SK-N-SH (cell line): Measurements from ENCODE around the gene SLX4IP. TPM values are rescaled to one million over a fixed set of nuclear protein-coding genes. Genes with fewer than 3 reads are reported as not detected.

Experiments
- CTCF ChIA-PET: fragments of 300-600, 350-600 bp; formaldehyde crosslinking; extraction: SDS; loops from one replicate; lab custom pipeline; 2021; lab: Yijun Ruan, JAX
- POLR2A ChIA-PET: fragments of 350-600 bp; sonication (Branson Sonifier 250); formaldehyde crosslinking; extraction: SDS; loops from one replicate; lab custom pipeline; 2020; ENCODE audit warnings: antibody characterized with exemption, inconsistent platforms; lab: Yijun Ruan, JAX
- DNase-seq: peaks from one replicate; pipeline ENCODE4 v3.0.0; 2012
- H2AFZ ChIP-seq: fragments of 200-600 bp; sonication (generic); 2 replicates; pipeline ENCODE4 v1.8.1; 2016; ENCODE audit warnings: antibody characterized with exemption, mild to moderate bottlenecking, low read depth
- H3F3A ChIP-seq: fragments of 200-600 bp; sonication (generic); replicated peaks from 2 replicates; pipeline ENCODE3; 2016; ENCODE audit warnings: antibody characterized with exemption, mild to moderate bottlenecking; ENCODE audit not compliant: insufficient read depth
- H3K27ac ChIP-seq, 2 experiments: fragments of 200-500 bp in 1 of 2; fragments of 200-600 bp in 1 of 2; sonication (Bioruptor generic) in 1 of 2; sonication (generic), shearing (Covaris generic) in 1 of 2; 2 replicates each; pipeline versions ENCODE4 v1.5.1 to v1.6.1; 2014 to 2016; ENCODE audit warnings: low read depth in 2 of 2, inconsistent platforms in 1 of 2, low read length in 1 of 2, mild to moderate bottlenecking in 1 of 2, mixed read lengths in 1 of 2
- H3K27me3 ChIP-seq: fragments of 200-600 bp; sonication (generic), shearing (Covaris generic); 2 replicates; pipeline ENCODE4 v1.6.1; 2016; ENCODE audit warnings: mixed run types; ENCODE audit not compliant: insufficient read depth
- H3K36me3 ChIP-seq, 2 experiments: fragments of 200-500 bp in 1 of 2; fragments of 200-600 bp in 1 of 2; sonication (Bioruptor generic) in 1 of 2; sonication (generic) in 1 of 2; replicated peaks in 1 of 2; 2 replicates each; pipeline versions ENCODE3 to v1.5.1; 2014 to 2016; ENCODE audit warnings: low read length in 1 of 2, mild to moderate bottlenecking in 1 of 2; ENCODE audit not compliant: insufficient read depth in 2 of 2, control insufficient read depth in 1 of 2
- H3K4me1 ChIP-seq, 2 experiments: fragments of 200-500 bp in 1 of 2; fragments of 200-600 bp in 1 of 2; sonication (Bioruptor generic) in 1 of 2; sonication (generic), shearing (Covaris generic) in 1 of 2; 2 replicates each; pipeline versions ENCODE4 v1.5.1 to v1.6.1; 2014 to 2016; ENCODE audit warnings: low read depth in 1 of 2, low read length in 1 of 2, mixed run types in 1 of 2; ENCODE audit not compliant: insufficient read depth in 2 of 2, control insufficient read depth in 1 of 2
- H3K4me2 ChIP-seq: fragments of 200-600 bp; sonication (generic), shearing (Covaris generic); 2 replicates; pipeline ENCODE4 v1.6.1; 2017; ENCODE audit warnings: mixed run types
- H3K4me3 ChIP-seq, 2 experiments: fragments of 200-500 bp in 1 of 2; fragments of 200-600 bp in 1 of 2; sonication (Bioruptor generic) in 1 of 2; sonication (generic), shearing (Covaris generic) in 1 of 2; 2 replicates each; pipeline versions ENCODE4 v1.5.1 to v1.8.1; 2014 to 2016; ENCODE audit warnings: low read depth in 2 of 2, inconsistent platforms in 1 of 2, low read length in 1 of 2, mild to moderate bottlenecking in 1 of 2, mixed read lengths in 1 of 2, moderate library complexity in 1 of 2
- H3K79me2 ChIP-seq: fragments of 200-600 bp; sonication (generic); 2 replicates; pipeline ENCODE4 v1.8.1; 2017; ENCODE audit warnings: mild to moderate bottlenecking; ENCODE audit not compliant: insufficient read depth
- H3K9ac ChIP-seq: fragments of 200-600 bp; sonication (generic); 2 replicates; pipeline ENCODE4 v1.6.1; 2017; ENCODE audit warnings: mixed run types
- H3K9me2 ChIP-seq: fragments of 200-600 bp; sonication (generic); 2 replicates; pipeline ENCODE4 v1.6.1; 2017; ENCODE audit warnings: mixed run types
- H3K9me3 ChIP-seq: fragments of 200-600 bp; sonication (generic); 2 replicates; pipeline ENCODE4 v1.6.1; 2017; ENCODE audit warnings: mixed run types, mild to moderate bottlenecking, moderate library complexity
- H4K20me1 ChIP-seq: fragments of 200-600 bp; sonication (generic); 2 replicates; pipeline ENCODE4 v1.6.1; 2017; ENCODE audit warnings: mild to moderate bottlenecking, mixed run types; ENCODE audit not compliant: insufficient read depth
- EP300 ChIP-seq, 2 experiments: IDR thresholded peaks; 2 replicates each; pipeline versions ENCODE4 v1.4.0 to v1.6.1; 2012; ENCODE audit warnings: borderline replicate concordance in 1 of 2, low read depth in 1 of 2, low read length in 1 of 2
- FOSL2 ChIP-seq: IDR thresholded peaks from 2 replicates; pipeline ENCODE4 v1.4.0; 2012; ENCODE audit warnings: low read depth, mild to moderate bottlenecking, moderate library complexity, borderline replicate concordance
- FOXJ3 ChIP-seq: sonication (generic); formaldehyde crosslinking; IDR thresholded peaks from 2 replicates; pipeline ENCODE4 v1.5.1; 2020; ENCODE audit warnings: mild to moderate bottlenecking, missing genetic modification reagents
- FOXM1 ChIP-seq: IDR thresholded peaks from 2 replicates; pipeline ENCODE4 v1.4.0; 2012; ENCODE audit warnings: low read depth, mild to moderate bottlenecking
- GABPA ChIP-seq: IDR thresholded peaks from 2 replicates; pipeline ENCODE4 v1.4.0; 2012; ENCODE audit warnings: low read depth, mild to moderate bottlenecking
- JUND ChIP-seq: IDR thresholded peaks from 2 replicates; pipeline ENCODE4 v1.4.0; 2012
- MEF2A ChIP-seq: IDR thresholded peaks from 2 replicates; pipeline ENCODE4 v1.4.0; 2012; ENCODE audit warnings: low read depth, borderline replicate concordance
- NFIC ChIP-seq: IDR thresholded peaks from 2 replicates; pipeline ENCODE4 v1.4.0; 2012; ENCODE audit warnings: borderline replicate concordance
- POLR2AphosphoS5 ChIP-seq: IDR thresholded peaks from 2 replicates; pipeline ENCODE4 v1.6.1; 2012; ENCODE audit warnings: low read depth, low read length
- RXRA ChIP-seq: IDR thresholded peaks from 2 replicates; pipeline ENCODE4 v1.4.0; 2012; ENCODE audit warnings: low read depth, mild to moderate bottlenecking, borderline replicate concordance
- SIN3A ChIP-seq: IDR thresholded peaks from 2 replicates; pipeline ENCODE4 v1.6.1; 2012; ENCODE audit warnings: low read depth, mild to moderate bottlenecking, low read length, moderate library complexity, borderline replicate concordance
- SMC3 ChIP-seq: IDR thresholded peaks from 2 replicates; pipeline ENCODE4 v1.6.1; 2012; ENCODE audit warnings: low read depth, low read length, improper control_type of control experiment
- TCF12 ChIP-seq: IDR thresholded peaks from 2 replicates; pipeline ENCODE4 v1.4.0; 2012
- WGBS: methylation state at CpG from one replicate; pipeline ENCODE4 v1.1.6; 2017; ENCODE audit warnings: low lambda C conversion rate; 5-methylcytosine and 5-hydroxymethylcytosine counted together
- polyA plus RNA-seq, 3 experiments: library from polyadenylated mRNA; depleted of rRNA; stranded (reverse); fragments of >200 nt; gene quantifications; 2 replicates each; pipeline ENCODE4 v1.2.3, GENCODE V29; 2012
- TF ChIP-seq, protein P1 (sequence below): fragments of 150-350 bp; IDR thresholded peaks from 2 replicates; pipeline ENCODE4 v1.6.1; 2017; ENCODE audit warnings: antibody characterized with exemption, low read length, low read depth, borderline replicate concordance
- TF ChIP-seq, protein P2 (sequence below): IDR thresholded peaks from 2 replicates; pipeline ENCODE4; 2012
- TF ChIP-seq, protein P3 (sequence below): fragments of 150-350 bp; IDR thresholded peaks from 2 replicates; pipeline ENCODE4 v1.6.1; 2016; ENCODE audit warnings: mild to moderate bottlenecking, low read depth, low read length
- TF ChIP-seq, protein P4 (sequence below): fragments of 200-600 bp; sonication (generic); IDR thresholded peaks from 2 replicates; pipeline ENCODE4 v1.6.1; 2017; ENCODE audit warnings: antibody characterized with exemption, mild to moderate bottlenecking, moderate library complexity
- TF ChIP-seq, protein P5 (sequence below): IDR thresholded peaks from 2 replicates; pipeline ENCODE4 v1.4.0; 2012; ENCODE audit warnings: low read depth, borderline replicate concordance

Gene SLX4IP
- polyA plus RNA-seq, 1 of the 3 experiments (the other 2 are of a cell fraction), result 1.3 TPM

DNA sequence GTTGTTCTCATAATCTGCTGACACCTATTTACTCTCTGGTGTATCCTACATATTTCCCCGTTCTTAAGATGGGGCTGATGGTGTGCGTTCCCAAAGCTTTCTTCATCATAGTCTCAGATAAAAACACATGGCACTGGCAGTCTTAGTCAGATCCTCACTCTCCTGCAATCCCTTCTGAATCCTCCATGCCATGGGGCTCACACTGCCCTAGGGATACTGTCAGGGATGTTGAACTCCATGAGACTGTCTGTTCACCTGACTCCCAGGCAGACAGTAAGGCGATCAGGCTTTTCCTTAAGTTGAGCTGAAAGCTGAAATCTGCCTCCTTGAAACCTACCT, 76.0 kb downstream of the SLX4IP start:
- TF ChIP-seq SMC3 (no peak), FOXM1 (no peak), SIN3A (no peak)
- TF ChIP-seq, all 33 proteins: peak for 0
- H3K9me3 ChIP-seq, result no peaks in the 10 kb centered on the region
- no peaks in the 10 kb centered on the region for H3K9me2 ChIP-seq
- ChIA-PET CTCF (no interaction called here), POLR2A (no interaction called here)
- peak overlapping the region; percentile 78 to 94 for H3K27ac ChIP-seq
- no peaks in the 10 kb centered on the region for H3K36me3 ChIP-seq
- H3F3A ChIP-seq, result peaks cover 45% of the 10 kb centered on the region
- no peaks in the 10 kb centered on the region for H4K20me1 ChIP-seq
- no peaks in the 10 kb centered on the region for H3K27me3 ChIP-seq
- WGBS, result 65% methylated on average over 3 of the region's 3 CpGs
- no peak overlapping the region; a peak in 1 of 4 replicates for H3K4me3 ChIP-seq
- peaks cover 5% of the 10 kb centered on the region; the same call in 1 of the 2 replicates for H3K79me2 ChIP-seq
- peaks cover 30 to 46% of the 10 kb centered on the region in 2 experiments for H3K4me1 ChIP-seq
- peak overlapping the region; percentile 51; the same call in 1 of the 2 replicates for H3K9ac ChIP-seq
- no peak for DNase-seq
- 0 out of 2 replicates have a peak overlapping the region, but pooled peaks have one; percentile 4 for H2AFZ ChIP-seq
- H3K4me2 ChIP-seq, result peak overlapping the region; percentile 72

DNA sequence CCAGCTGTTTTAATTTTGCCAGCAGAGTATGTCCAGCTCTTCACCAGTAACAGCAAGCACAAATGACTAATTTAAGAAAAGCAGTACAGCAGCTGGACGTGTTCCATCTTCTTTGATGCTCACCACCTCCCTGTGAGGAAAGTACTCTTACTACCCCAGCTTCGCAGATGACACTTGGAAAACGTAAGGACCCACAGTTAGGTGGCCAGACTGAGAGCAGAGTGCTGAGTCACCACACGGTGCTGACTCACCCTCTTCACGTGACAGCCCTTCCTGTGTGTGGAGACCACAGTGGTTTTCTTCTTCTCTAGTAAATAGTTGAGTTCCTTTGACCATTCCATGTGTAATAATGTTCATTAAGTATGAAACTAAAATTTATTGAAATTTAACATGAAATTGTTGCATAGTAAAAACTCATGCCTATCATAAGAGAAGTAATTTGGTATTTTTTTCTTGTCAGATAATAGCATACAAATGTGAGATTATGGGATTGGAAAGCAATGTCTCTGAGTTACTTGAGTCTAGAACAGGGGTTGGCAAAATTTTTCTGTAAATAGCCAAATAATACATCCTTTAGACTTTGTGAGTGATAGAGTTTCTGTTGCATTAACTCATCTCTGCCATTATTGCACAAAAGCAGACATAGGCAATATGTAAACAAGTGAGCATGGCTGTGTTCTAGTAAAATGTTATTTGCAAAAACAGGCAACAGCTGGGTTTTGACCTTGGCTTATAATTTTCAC, 76.6 kb downstream of the SLX4IP start:
- peak overlapping the region; percentile 4; the same call in 1 of the 2 replicates for H2AFZ ChIP-seq
- no peaks in the 10 kb centered on the region for H3K36me3 ChIP-seq
- H3K4me3 ChIP-seq, result no peak overlapping the region; a peak in 1 of 4 replicates
- H3F3A ChIP-seq, result peaks cover 45% of the 10 kb centered on the region
- peaks cover 5% of the 10 kb centered on the region; the same call in 1 of the 2 replicates for H3K79me2 ChIP-seq
- peak overlapping the region; percentile 79 to 94 for H3K27ac ChIP-seq
- DNase-seq, result no peak
- ChIA-PET CTCF (interaction anchor here (0.8 kb wide), 1 partner anchor 296 kb away, joined by 3 read pairs; no protein-coding TSS in a partner anchor), POLR2A (no interaction called here)
- H3K4me2 ChIP-seq, result peak overlapping the region; percentile 72
- peaks cover 30 to 46% of the 10 kb centered on the region in 2 experiments for H3K4me1 ChIP-seq
- H3K9me3 ChIP-seq, result no peaks in the 10 kb centered on the region
- H3K27me3 ChIP-seq, result no peaks in the 10 kb centered on the region
- H3K9me2 ChIP-seq, result no peaks in the 10 kb centered on the region
- H3K9ac ChIP-seq, result peak overlapping the region; percentile 51; the same call in 1 of the 2 replicates
- 4% methylated on average over 5 of the region's 5 CpGs for WGBS
- no peaks in the 10 kb centered on the region for H4K20me1 ChIP-seq
- TF ChIP-seq TCF12 (peak; percentile 85), GABPA (no peak), POLR2AphosphoS5 (peak; percentile 71; the same call in 1 of the 2 replicates), MEF2A (peak; percentile 39; the same call in 1 of the 2 replicates), FOSL2 (peak; percentile 99), NFIC (peak; percentile 67), SIN3A (peak; percentile 47; the same call in 1 of the 2 replicates), SMC3 (no peak), EP300 (IDR thresholded peaks at IDR 0.05; ENCODE audit: borderline replicate concordance in 1 of 2, low read depth in 1 of 2, low read length in 1 of 2) (peak in 1 of 2 experiments; percentile 78; a peak in 2 of 4 replicates), FOXM1 (0 out of 2 replicates have a peak, but pooled peaks have one; percentile 15), FOXJ3 (CRISPR knock-in tag) (no peak), JUND (peak; percentile 98), RXRA (no peak)
- TF ChIP-seq, protein P1, sequence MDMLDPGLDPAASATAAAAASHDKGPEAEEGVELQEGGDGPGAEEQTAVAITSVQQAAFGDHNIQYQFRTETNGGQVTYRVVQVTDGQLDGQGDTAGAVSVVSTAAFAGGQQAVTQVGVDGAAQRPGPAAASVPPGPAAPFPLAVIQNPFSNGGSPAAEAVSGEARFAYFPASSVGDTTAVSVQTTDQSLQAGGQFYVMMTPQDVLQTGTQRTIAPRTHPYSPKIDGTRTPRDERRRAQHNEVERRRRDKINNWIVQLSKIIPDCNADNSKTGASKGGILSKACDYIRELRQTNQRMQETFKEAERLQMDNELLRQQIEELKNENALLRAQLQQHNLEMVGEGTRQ, result peak; percentile 50
- TF ChIP-seq, protein P2, sequence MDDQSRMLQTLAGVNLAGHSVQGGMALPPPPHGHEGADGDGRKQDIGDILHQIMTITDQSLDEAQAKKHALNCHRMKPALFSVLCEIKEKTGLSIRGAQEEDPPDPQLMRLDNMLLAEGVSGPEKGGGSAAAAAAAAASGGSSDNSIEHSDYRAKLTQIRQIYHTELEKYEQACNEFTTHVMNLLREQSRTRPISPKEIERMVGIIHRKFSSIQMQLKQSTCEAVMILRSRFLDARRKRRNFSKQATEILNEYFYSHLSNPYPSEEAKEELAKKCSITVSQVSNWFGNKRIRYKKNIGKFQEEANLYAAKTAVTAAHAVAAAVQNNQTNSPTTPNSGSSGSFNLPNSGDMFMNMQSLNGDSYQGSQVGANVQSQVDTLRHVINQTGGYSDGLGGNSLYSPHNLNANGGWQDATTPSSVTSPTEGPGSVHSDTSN, result peak; percentile 60
- TF ChIP-seq, protein P3, sequence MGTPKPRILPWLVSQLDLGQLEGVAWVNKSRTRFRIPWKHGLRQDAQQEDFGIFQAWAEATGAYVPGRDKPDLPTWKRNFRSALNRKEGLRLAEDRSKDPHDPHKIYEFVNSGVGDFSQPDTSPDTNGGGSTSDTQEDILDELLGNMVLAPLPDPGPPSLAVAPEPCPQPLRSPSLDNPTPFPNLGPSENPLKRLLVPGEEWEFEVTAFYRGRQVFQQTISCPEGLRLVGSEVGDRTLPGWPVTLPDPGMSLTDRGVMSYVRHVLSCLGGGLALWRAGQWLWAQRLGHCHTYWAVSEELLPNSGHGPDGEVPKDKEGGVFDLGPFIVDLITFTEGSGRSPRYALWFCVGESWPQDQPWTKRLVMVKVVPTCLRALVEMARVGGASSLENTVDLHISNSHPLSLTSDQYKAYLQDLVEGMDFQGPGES, result no peak
- TF ChIP-seq, protein P4, sequence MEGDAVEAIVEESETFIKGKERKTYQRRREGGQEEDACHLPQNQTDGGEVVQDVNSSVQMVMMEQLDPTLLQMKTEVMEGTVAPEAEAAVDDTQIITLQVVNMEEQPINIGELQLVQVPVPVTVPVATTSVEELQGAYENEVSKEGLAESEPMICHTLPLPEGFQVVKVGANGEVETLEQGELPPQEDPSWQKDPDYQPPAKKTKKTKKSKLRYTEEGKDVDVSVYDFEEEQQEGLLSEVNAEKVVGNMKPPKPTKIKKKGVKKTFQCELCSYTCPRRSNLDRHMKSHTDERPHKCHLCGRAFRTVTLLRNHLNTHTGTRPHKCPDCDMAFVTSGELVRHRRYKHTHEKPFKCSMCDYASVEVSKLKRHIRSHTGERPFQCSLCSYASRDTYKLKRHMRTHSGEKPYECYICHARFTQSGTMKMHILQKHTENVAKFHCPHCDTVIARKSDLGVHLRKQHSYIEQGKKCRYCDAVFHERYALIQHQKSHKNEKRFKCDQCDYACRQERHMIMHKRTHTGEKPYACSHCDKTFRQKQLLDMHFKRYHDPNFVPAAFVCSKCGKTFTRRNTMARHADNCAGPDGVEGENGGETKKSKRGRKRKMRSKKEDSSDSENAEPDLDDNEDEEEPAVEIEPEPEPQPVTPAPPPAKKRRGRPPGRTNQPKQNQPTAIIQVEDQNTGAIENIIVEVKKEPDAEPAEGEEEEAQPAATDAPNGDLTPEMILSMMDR, result no peak
- TF ChIP-seq, protein P5, sequence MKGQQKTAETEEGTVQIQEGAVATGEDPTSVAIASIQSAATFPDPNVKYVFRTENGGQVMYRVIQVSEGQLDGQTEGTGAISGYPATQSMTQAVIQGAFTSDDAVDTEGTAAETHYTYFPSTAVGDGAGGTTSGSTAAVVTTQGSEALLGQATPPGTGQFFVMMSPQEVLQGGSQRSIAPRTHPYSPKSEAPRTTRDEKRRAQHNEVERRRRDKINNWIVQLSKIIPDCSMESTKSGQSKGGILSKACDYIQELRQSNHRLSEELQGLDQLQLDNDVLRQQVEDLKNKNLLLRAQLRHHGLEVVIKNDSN, result peak; percentile 95
